Breast epithelium (tissue), 4 donors: ENCODE measurements around the gene MED14. TPM values are rescaled to one million over a fixed set of nuclear protein-coding genes. Genes with fewer than 3 reads are reported as not detected.

Source experiments
- DNase-seq, 2 donors: peaks; one replicate each; pipeline ENCODE4 v3.0.0-alpha.2; 2019; ENCODE audit warnings: low spot score in 2 of 2
- H3K27ac ChIP-seq, 2 donors: fragments of 200-600 bp; sonication (generic) in 1 of 2; one replicate each; pipeline ENCODE4 v1.5.1; 2016 to 2019; ENCODE audit warnings: mild to moderate bottlenecking in 1 of 2
- H3K27me3 ChIP-seq, 2 donors: fragments of 200-600 bp; sonication (generic) in 1 of 2; one replicate each; pipeline versions ENCODE4 v1.5.1 to v1.6.0; 2017 to 2019; ENCODE audit warnings: control low read depth in 1 of 2, mild to moderate bottlenecking in 1 of 2
- H3K36me3 ChIP-seq: fragments of 200-600 bp; one replicate; pipeline ENCODE4 v1.5.1; 2019
- H3K4me1 ChIP-seq, 2 donors: fragments of 200-600 bp; sonication (generic); one replicate each; pipeline ENCODE4 v1.5.1; 2016 to 2019; ENCODE audit warnings: control low read depth in 1 of 2
- H3K4me3 ChIP-seq, 3 donors: fragments of 200-600 bp; sonication (generic); 1 replicate in 2 of 3; 2 replicates in 1 of 3; pipeline ENCODE4 v1.5.1; 2016 to 2019; ENCODE audit warnings: mild to moderate bottlenecking in 3 of 3, moderate library complexity in 2 of 3
- H3K9me3 ChIP-seq, 2 donors: fragments of 200-600 bp; sonication (generic) in 1 of 2; one replicate each; pipeline ENCODE4 v1.5.1; 2016 to 2019; ENCODE audit warnings: control low read depth in 1 of 2
- POLR2A ChIP-seq: fragments of 450-650 bp; IDR thresholded peaks from one replicate; pipeline ENCODE4 v1.6.1; 2016; ENCODE audit warnings: antibody characterized with exemption, mild to moderate bottlenecking, moderate library complexity
- POLR2AphosphoS5 ChIP-seq, 3 donors: sonication (generic); formaldehyde crosslinking; IDR thresholded peaks; one replicate each; pipeline ENCODE4 v1.6.1; 2017; ENCODE audit warnings: antibody characterized with exemption in 3 of 3
- intact Hi-C: fragments of 100-400 bp; cut with DNase I; formaldehyde crosslinking; loops from one replicate; pipeline ENCODE4 v1.15.1; 2023; ENCODE audit warnings: low total_unique reads
- total RNA-seq, 3 donors: library from RNA; depleted of rRNA; stranded (reverse); fragments of >200 nt; gene quantifications; one replicate each; pipeline ENCODE4 v1.1.0, GENCODE V29; 2016
- TF ChIP-seq, protein P1 (sequence below), 3 donors: fragments of 450-650 bp; IDR thresholded peaks; one replicate each; pipeline ENCODE4 v1.5.1; 2016 to 2017; ENCODE audit warnings: antibody characterized with exemption in 3 of 3, mild to moderate bottlenecking in 3 of 3, moderate library complexity in 3 of 3

The MED14 gene
- total RNA-seq, 3 donors from 2014 or later, result 25.8 to 41.4 (median 33.8) TPM

DNA sequence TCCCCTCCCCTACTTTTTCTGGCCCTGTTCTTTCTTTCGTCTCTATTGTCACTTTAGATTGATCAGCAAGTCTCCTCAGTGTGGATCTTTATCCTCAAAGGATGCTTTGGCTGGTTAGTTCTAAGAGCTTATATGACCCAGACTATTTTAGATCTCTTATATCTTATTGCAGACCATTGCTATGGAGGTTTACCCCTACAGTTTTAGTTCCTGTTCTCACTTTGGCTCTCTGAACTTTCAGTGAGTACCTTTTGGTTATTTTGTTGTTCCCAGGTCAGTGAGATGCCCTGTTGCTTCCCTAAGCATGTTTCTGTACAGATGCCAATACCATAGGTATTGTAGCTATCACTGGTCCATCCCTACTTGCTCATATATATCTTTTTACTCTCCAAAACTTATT lies 24.0 kb upstream of the MED14 start:
- H3K4me3 ChIP-seq, result no peak overlapping the region
- DNase-seq, result no peak
- H3K9me3 ChIP-seq, result no peaks in the 10 kb centered on the region
- H3K27me3 ChIP-seq, result peaks cover 0 to 75% of the 10 kb centered on the region in 2 donors
- no peak for TF ChIP-seq POLR2A
- TF ChIP-seq POLR2AphosphoS5 (IDR thresholded peaks at IDR 0.05), result no peak
- TF ChIP-seq, protein P1, sequence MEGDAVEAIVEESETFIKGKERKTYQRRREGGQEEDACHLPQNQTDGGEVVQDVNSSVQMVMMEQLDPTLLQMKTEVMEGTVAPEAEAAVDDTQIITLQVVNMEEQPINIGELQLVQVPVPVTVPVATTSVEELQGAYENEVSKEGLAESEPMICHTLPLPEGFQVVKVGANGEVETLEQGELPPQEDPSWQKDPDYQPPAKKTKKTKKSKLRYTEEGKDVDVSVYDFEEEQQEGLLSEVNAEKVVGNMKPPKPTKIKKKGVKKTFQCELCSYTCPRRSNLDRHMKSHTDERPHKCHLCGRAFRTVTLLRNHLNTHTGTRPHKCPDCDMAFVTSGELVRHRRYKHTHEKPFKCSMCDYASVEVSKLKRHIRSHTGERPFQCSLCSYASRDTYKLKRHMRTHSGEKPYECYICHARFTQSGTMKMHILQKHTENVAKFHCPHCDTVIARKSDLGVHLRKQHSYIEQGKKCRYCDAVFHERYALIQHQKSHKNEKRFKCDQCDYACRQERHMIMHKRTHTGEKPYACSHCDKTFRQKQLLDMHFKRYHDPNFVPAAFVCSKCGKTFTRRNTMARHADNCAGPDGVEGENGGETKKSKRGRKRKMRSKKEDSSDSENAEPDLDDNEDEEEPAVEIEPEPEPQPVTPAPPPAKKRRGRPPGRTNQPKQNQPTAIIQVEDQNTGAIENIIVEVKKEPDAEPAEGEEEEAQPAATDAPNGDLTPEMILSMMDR (IDR thresholded peaks at IDR 0.05), result no peak
- H3K4me1 ChIP-seq, result no peaks in the 10 kb centered on the region
- no peaks in the 10 kb centered on the region for H3K36me3 ChIP-seq
- no peak overlapping the region for H3K27ac ChIP-seq
- intact Hi-C loops, result no loop called here

- no peak overlapping the region for H3K4me3 ChIP-seq
- intact Hi-C loops, result no loop called here
- TF ChIP-seq, protein P1 (IDR thresholded peaks at IDR 0.05), result no peak
- TF ChIP-seq POLR2A (no peak), POLR2AphosphoS5 (IDR thresholded peaks at IDR 0.05) (no peak)
- H3K27me3 ChIP-seq, result peaks cover 0 to 59% of the 10 kb centered on the region in 2 donors
- peaks cover 0 to 6% of the 10 kb centered on the region in 2 donors for H3K9me3 ChIP-seq
- no peaks in the 10 kb centered on the region for H3K4me1 ChIP-seq
- no peak for DNase-seq
- H3K36me3 ChIP-seq, result no peaks in the 10 kb centered on the region
- H3K27ac ChIP-seq, result no peak overlapping the region
Observed at GRCh38 chrX:40757058-40757457, 21.7 kb upstream of the MED14 start.

GRCh38 chrX:40755291-40756249 lies 20.2 kb upstream of the MED14 start:
- H3K27ac ChIP-seq, result peak overlapping the region; percentile 64
- peak overlapping the region in 1 of 3 donors; percentile 18 for H3K4me3 ChIP-seq
- H3K36me3 ChIP-seq, result no peaks in the 10 kb centered on the region
- H3K27me3 ChIP-seq, result peaks cover 0 to 58% of the 10 kb centered on the region in 2 donors
- H3K4me1 ChIP-seq, result no peaks in the 10 kb centered on the region
- peaks cover 4 to 8% of the 10 kb centered on the region in 2 donors for H3K9me3 ChIP-seq
- TF ChIP-seq, protein P1 (IDR thresholded peaks at IDR 0.05), result no peak
- TF ChIP-seq POLR2AphosphoS5 (IDR thresholded peaks at IDR 0.05) (no peak), POLR2A (no peak)
- intact Hi-C loops, result no loop called here
- peak in 1 of 2 donors; percentile 31 for DNase-seq

- Histone ChIP-seq H3K4me3 (peak overlapping the region in 1 of 3 donors; percentile 3), H3K9me3 (peaks cover 4 to 8% of the 10 kb centered on the region in 2 donors), H3K27ac (peak overlapping the region in 1 of 2 donors; percentile 20), H3K27me3 (peaks cover 0 to 47% of the 10 kb centered on the region in 2 donors), H3K4me1 (no peaks in the 10 kb centered on the region), H3K36me3 (no peaks in the 10 kb centered on the region)
- intact Hi-C loops, result no loop called here
- TF ChIP-seq, protein P1 (IDR thresholded peaks at IDR 0.05), result no peak
- TF ChIP-seq POLR2A (no peak), POLR2AphosphoS5 (IDR thresholded peaks at IDR 0.05) (no peak)
- DNase-seq, result no peak
Observed at GRCh38 chrX:40749681-40750494, 14.5 kb upstream of the MED14 start.
